ENCODE results near the gene GAB4. TPM values are rescaled to one million over a fixed set of nuclear protein-coding genes. Genes with fewer than 3 reads are reported as not detected.

The GAB4 gene
- total RNA-seq, 1 donor from 2014 or later = not detected

GRCh38 chr22:16972311-16972710 lies 35.7 kb downstream of the GAB4 start:
- TF ChIP-seq, protein P1, sequence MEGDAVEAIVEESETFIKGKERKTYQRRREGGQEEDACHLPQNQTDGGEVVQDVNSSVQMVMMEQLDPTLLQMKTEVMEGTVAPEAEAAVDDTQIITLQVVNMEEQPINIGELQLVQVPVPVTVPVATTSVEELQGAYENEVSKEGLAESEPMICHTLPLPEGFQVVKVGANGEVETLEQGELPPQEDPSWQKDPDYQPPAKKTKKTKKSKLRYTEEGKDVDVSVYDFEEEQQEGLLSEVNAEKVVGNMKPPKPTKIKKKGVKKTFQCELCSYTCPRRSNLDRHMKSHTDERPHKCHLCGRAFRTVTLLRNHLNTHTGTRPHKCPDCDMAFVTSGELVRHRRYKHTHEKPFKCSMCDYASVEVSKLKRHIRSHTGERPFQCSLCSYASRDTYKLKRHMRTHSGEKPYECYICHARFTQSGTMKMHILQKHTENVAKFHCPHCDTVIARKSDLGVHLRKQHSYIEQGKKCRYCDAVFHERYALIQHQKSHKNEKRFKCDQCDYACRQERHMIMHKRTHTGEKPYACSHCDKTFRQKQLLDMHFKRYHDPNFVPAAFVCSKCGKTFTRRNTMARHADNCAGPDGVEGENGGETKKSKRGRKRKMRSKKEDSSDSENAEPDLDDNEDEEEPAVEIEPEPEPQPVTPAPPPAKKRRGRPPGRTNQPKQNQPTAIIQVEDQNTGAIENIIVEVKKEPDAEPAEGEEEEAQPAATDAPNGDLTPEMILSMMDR (IDR thresholded peaks at IDR 0.05; ENCODE audit: unreplicated experiment) = no peak
- Mint-ChIP-seq H3K4me1 (ENCODE audit: low read depth) (no peaks in the 10 kb centered on the region), H3K9me3 (ENCODE audit: low read depth) (peaks cover 12% of the 10 kb centered on the region), H3K27me3 (peaks cover 4% of the 10 kb centered on the region), H3K36me3 (ENCODE audit: insufficient read depth) (no peaks in the 10 kb centered on the region), H3K27ac (no peak overlapping the region), H3K4me3 (ENCODE audit: low read depth) (no peak overlapping the region)
- no peak for DNase-seq (ENCODE audit: low spot score, unreplicated experiment)

DNA sequence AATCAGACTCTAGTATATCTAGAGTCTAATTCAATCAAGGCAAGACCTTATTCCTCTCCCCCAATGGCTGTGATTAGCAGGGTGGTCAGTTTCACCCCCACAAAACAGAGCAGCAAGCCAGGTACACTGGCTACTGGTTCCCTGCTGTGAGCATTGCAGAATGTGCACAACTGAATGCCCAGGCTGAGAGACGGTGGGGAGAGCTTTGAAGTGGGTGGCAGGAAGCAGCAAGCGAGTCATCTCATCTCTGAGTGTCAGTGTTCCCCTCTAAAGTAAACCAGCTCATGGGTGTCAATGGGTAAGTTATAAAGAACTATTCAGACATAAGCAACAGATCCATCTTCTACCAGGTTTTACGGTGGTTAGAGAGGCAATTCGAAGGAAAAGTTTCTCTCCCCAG lies 37.6 kb downstream of the GAB4 start:
- Mint-ChIP-seq H3K27me3 (no peaks in the 10 kb centered on the region), H3K27ac (no peak overlapping the region), H3K36me3 (ENCODE audit: insufficient read depth) (no peaks in the 10 kb centered on the region), H3K9me3 (ENCODE audit: low read depth) (peaks cover 7% of the 10 kb centered on the region), H3K4me3 (ENCODE audit: low read depth) (no peak overlapping the region), H3K4me1 (ENCODE audit: low read depth) (no peaks in the 10 kb centered on the region)
- TF ChIP-seq, protein P1 (IDR thresholded peaks at IDR 0.05; ENCODE audit: unreplicated experiment) = no peak
- DNase-seq (ENCODE audit: low spot score, unreplicated experiment) = no peak

DNA sequence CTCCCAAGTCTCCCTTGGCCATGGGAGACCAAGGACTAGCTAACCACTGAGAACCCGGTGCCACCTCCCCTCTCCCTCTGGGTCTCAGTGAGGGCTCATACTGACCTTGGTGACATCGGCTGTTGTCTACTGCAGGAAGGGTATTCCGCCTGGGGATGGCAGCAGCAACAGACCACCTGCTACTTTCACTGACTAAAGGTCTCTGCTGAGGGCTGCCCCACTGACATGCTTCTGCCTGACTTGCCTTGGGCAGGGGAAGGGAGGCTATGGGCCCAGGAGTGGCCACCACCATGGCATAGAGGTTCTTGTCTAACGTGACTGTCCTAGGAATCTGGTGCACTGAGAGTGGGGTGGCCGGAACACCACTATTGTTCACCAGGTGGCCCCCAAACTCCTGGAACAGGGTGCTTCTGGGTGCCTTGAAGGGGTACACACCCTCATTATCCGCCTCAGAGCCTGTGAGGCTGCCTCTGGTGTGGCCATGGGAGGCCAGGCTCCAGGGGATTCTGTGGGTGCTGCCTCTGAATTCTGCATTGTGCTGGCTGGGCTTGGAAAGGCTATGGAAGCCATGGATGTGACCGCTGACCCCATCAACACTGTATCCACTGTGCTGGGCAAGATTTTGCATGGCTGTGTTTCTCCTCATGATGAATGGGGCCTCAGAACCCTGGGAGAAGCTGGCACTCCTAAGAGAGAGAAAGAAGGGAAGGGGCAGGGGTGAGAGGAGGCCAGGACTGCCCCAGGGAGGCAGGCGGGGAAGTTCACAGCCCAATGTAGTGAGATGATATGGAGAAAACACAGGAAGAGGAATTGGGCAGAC lies 38.3 kb downstream of the GAB4 start:
- H3K27me3 Mint-ChIP-seq = no peaks in the 10 kb centered on the region
- no peaks in the 10 kb centered on the region for H3K36me3 Mint-ChIP-seq (ENCODE audit: insufficient read depth)
- TF ChIP-seq, protein P1 (IDR thresholded peaks at IDR 0.05; ENCODE audit: unreplicated experiment) = no peak
- H3K27ac Mint-ChIP-seq = no peak overlapping the region
- H3K4me1 Mint-ChIP-seq (ENCODE audit: low read depth) = no peaks in the 10 kb centered on the region
- peaks cover 7% of the 10 kb centered on the region for H3K9me3 Mint-ChIP-seq (ENCODE audit: low read depth)
- H3K4me3 Mint-ChIP-seq (ENCODE audit: low read depth) = no peak overlapping the region
- DNase-seq (ENCODE audit: low spot score, unreplicated experiment) = no peak

GRCh38 chr22:16968218-16968595 lies 39.8 kb downstream of the GAB4 start:
- Mint-ChIP-seq H3K4me3 (ENCODE audit: low read depth) (no peak overlapping the region), H3K9me3 (ENCODE audit: low read depth) (peaks cover 7% of the 10 kb centered on the region), H3K4me1 (ENCODE audit: low read depth) (no peaks in the 10 kb centered on the region), H3K27ac (no peak overlapping the region), H3K27me3 (no peaks in the 10 kb centered on the region), H3K36me3 (ENCODE audit: insufficient read depth) (no peaks in the 10 kb centered on the region)
- no peak for DNase-seq (ENCODE audit: low spot score, unreplicated experiment)
- TF ChIP-seq, protein P1 (IDR thresholded peaks at IDR 0.05; ENCODE audit: unreplicated experiment) = no peak

DNA sequence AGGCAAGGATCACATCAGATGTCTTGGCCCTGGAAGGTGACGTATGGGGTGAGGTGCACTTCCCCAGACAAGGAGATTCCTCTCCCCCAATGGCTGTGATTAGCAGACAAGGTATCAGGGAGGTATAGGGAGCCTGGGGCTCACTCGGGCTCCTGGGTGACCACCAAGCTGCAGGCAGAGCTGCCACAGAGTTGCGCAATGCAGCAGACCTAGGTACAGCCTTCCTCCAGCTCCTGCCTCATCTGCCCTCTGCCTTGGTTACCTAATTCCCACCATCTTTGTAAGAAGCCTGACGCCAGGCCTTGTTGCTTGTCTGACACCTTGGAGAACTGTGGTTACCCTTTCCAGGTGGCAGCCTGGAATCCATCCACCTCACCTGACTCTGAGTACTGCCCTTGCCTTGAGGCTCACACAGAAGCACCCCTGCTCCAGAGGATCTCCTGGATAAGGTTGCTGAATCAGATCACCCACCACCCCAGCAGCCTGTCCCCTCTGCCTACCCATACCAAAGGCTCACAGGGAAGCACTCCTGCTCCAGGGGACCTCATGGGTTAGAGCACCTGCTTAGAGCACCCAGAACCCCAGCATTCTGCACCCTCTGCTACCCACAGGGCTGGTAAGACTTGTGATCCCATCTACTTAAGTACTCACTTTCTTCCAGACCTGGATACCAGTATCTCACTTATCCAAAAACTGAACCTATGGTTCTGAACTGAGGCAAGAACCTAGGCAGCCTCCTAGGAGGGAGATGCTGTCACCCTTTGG lies 40.4 kb downstream of the GAB4 start:
- peaks cover 7% of the 10 kb centered on the region for H3K9me3 Mint-ChIP-seq (ENCODE audit: low read depth)
- no peak overlapping the region for H3K4me3 Mint-ChIP-seq (ENCODE audit: low read depth)
- H3K4me1 Mint-ChIP-seq (ENCODE audit: low read depth) = no peaks in the 10 kb centered on the region
- no peaks in the 10 kb centered on the region for H3K36me3 Mint-ChIP-seq (ENCODE audit: insufficient read depth)
- TF ChIP-seq, protein P1 (IDR thresholded peaks at IDR 0.05; ENCODE audit: unreplicated experiment) = no peak
- H3K27me3 Mint-ChIP-seq = no peaks in the 10 kb centered on the region
- peak overlapping the region; percentile 76 for H3K27ac Mint-ChIP-seq
- DNase-seq (ENCODE audit: low spot score, unreplicated experiment) = no peak
